Fibroblast of villous mesenchyme (primary cell): ENCODE measurements around the gene HBD. TPM values are rescaled to one million over a fixed set of nuclear protein-coding genes. Genes with fewer than 3 reads are reported as not detected.

Experiments
- DNase-seq: peaks from one replicate; pipeline ENCODE4 v3.0.0-alpha.2; 2010; ENCODE audit warnings: low read depth
- H3K4me3 ChIP-seq: 2 replicates; pipeline ENCODE4 v1.5.1; 2011; ENCODE audit warnings: low read depth, mild to moderate bottlenecking, low read length
- total RNA-seq: library from RNA; depleted of rRNA; stranded (reverse); fragments of >200 nt; gene quantifications from 2 replicates; pipeline ENCODE4 v1.2.3, GENCODE V29; 2012
- TF ChIP-seq, protein P1 (sequence below): IDR thresholded peaks from 2 replicates; pipeline ENCODE4 v1.5.1; 2012; ENCODE audit warnings: low read depth, mild to moderate bottlenecking, low read length; ENCODE audit not compliant: insufficient read depth

Gene HBD
- total RNA-seq, 1 donor: 0.43 TPM

DNA sequence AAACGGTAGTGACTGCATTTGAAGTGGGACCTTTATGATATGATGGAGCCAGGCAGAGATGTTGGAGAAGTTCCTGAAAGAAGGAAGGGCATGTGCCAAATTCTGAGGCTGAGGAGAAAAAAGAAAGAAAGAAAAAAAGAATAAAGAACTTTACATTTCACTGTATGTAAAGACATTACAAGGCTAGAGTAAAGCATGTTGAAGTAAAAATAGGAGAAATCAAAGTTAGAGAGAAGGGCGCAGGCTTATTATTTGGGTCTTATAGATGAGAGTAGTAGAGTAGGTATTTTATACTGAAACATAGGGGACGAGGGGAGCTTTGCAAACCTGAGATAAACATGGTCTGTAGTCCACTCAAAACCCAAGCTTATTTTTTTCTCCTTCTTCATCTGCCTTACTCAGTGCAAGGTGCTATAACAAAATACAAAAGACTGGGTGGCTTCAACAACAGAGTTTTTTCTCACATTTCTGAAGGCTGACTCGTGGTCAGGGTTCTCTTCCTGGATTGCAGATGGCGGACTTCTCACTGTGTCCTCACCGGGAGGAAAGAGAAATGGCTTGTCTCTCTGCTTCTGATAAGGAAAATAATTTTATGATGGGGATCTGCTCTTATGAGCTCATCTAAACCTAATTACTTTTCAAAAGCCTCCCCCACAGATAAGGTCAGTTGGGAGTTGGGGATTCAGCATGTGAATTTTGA is 12.6 kb upstream of the HBD start:
- no peak overlapping the region for H3K4me3 ChIP-seq
- no peak for DNase-seq
- TF ChIP-seq, protein P1, sequence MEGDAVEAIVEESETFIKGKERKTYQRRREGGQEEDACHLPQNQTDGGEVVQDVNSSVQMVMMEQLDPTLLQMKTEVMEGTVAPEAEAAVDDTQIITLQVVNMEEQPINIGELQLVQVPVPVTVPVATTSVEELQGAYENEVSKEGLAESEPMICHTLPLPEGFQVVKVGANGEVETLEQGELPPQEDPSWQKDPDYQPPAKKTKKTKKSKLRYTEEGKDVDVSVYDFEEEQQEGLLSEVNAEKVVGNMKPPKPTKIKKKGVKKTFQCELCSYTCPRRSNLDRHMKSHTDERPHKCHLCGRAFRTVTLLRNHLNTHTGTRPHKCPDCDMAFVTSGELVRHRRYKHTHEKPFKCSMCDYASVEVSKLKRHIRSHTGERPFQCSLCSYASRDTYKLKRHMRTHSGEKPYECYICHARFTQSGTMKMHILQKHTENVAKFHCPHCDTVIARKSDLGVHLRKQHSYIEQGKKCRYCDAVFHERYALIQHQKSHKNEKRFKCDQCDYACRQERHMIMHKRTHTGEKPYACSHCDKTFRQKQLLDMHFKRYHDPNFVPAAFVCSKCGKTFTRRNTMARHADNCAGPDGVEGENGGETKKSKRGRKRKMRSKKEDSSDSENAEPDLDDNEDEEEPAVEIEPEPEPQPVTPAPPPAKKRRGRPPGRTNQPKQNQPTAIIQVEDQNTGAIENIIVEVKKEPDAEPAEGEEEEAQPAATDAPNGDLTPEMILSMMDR: no peak

DNA sequence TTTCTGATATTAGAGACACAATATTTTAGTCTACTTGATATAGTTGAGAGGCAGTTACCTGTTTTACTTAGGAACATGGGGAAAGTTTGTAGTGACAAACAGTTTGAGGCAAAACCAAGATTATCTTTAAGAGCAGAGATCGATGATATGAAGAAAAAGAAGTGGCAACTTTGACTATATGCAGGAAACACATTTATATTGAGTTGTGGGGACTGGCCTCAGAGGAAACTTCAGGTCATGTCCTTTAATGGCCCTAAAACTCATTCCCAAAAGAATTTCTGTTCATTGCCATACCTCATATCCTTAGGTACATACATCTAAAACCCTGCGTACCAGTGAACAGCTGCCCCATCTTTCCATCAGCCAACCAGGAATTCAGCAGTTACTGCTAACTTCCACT is 10.9 kb upstream of the HBD start:
- TF ChIP-seq, protein P1: no peak
- DNase-seq: no peak
- no peak overlapping the region for H3K4me3 ChIP-seq

DNA sequence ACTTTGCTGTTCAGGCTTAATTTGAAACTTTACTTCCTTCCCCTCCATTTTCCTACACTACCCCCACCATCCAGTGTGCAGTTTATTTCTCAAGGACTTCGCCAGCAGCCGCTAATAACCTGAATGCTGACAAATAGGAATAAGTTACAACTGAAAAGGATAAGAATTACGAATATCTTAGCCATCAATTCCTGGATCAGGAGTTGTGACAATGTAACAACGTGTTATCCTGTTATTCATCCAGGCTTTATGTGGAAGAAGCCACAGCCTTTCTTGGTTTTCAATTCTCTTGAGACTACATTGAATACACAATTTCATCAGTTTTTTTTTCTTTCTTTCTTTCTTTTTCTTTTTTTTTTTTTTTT is 9.5 kb upstream of the HBD start:
- no peak for DNase-seq
- no peak overlapping the region for H3K4me3 ChIP-seq
- TF ChIP-seq, protein P1: no peak

DNA sequence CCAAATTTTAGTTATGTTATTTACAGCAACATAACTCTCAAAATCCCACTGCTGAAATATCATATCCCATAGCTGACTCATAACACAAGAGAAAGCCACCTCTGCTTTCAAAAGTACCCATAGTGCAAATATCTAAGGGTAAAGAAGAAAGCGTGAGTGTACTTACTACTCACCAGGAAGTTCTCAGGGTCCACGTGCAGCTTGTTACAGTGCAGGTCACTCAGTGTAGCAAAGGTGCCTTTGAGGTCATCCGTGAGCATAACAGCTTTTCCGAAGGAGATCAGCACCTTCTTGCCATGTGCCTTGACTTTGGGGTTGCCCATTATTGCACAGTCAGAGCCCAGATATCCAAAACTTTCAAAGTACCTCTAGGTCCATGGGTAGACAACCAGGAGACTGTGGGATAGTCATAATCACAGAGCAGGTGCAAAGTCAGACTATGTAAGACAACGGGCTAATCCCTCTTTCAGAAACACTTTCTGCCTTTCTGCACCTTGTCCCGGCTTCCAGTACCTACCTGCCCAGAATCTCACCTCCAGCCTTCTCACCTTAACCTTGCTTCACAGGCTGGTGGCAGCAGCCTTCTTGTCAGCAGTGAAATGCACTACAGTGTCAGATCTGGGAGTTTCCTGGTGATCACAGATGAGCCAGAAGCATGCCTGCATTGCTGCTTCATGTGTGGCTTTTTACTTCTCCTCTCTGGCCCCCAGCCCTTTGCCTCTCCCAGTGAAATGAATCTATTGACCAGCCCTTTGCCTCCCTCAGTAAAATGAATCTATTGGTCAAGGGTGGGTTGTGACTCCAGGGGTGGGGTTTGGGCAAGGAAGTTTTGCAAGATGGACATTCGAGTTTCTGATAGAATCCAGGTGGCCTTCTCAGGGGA is 8.9 kb upstream of the HBD start:
- no peak for DNase-seq

DNA sequence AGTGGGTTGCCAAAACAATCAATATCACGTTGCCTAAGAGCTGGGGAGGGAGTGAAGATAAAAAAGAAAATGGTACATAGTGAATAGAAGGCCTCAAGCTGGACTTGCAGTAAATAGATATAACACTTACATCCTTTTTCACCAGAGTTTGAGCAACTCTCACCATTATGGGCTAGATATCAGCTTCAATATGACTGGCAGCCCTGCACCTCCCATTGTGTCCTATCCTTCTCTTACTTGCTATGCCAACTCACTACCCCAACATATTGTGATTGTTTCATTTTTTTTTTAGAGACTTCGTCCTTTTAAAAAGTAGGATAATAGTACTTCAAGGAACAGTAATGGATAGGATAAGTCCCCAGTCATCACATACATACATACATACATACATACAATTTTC is 7.9 kb upstream of the HBD start:
- no peak overlapping the region for H3K4me3 ChIP-seq
- TF ChIP-seq, protein P1: no peak
- no peak for DNase-seq

More for the DNA sequence above, 8.9 kb upstream of the HBD start:
- TF ChIP-seq, protein P1: no peak
- H3K4me3 ChIP-seq: no peak overlapping the region

DNA sequence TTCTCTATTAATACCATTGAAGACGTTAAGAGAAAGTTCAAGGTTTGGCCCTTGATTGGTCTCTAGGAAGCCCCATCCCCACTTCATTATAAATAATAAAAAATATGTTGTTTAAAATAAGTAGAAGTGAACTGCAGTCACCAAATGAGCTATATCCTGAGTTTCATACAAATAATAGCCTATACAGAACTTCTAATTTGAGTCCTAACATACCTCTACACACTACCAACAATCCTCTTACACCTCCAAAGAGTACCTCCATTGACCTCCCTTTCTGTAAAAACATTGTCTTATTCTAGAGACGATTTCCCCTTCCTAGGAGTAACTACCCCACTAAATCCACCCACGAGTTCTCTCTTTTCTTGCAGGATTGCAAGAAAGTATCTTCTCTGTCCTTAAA is 7.2 kb upstream of the HBD start:
- no peak for DNase-seq
- TF ChIP-seq, protein P1: no peak
- H3K4me3 ChIP-seq: no peak overlapping the region

DNA sequence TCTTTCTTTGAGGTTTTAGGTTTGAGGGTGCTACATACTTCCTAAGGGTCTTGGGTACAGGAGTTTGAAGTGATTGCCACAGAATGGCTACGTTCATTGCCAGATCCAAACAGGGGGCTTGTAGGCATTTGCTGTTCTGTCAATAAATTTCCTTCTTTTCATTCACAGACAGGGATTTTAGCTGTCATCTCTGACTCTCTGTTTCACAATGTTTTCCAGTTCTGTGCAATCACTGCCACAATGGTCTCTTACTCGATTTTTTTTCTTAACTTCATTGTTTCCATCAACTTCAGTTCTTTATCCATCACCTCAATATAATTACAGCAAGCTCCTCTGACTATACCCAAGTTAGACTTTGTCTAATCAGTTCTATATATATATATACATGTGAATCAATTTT is 6.2 kb upstream of the HBD start:
- DNase-seq: no peak
- TF ChIP-seq, protein P1: no peak
- no peak overlapping the region for H3K4me3 ChIP-seq
